ENCODE results near the gene TMCC1. TPM values are rescaled to one million over a fixed set of nuclear protein-coding genes. Genes with fewer than 3 reads are reported as not detected.

Gene TMCC1
- total RNA-seq, 2 experiments from 2014 or later: 33.3 to 33.8 TPM

- Mint-ChIP-seq H3K9me3 (no peaks in the 10 kb centered on the region), H3K36me3 (ENCODE audit: low read depth) (no peaks in the 10 kb centered on the region), H3K27me3 (no peaks in the 10 kb centered on the region), H3K4me3 (no peak overlapping the region), H3K4me1 (ENCODE audit: low read depth) (peaks cover 4% of the 10 kb centered on the region), H3K27ac (no peak overlapping the region)
- no peak overlapping the region for H3K27ac ChIP-seq (ENCODE audit: low read depth in 1 of 2, low read length in 2 of 2)
- ChIA-PET POLR2A (no interaction called here), CTCF (no interaction called here)
- intact Hi-C loops (cut with DNase I, micrococcal nuclease): no loop called here
- H3K36me3 ChIP-seq (ENCODE audit: insufficient read depth, low read length): no peaks in the 10 kb centered on the region
- no peaks in the 10 kb centered on the region for H3K9me3 ChIP-seq (ENCODE audit: control insufficient read depth in 1 of 2, insufficient read depth in 1 of 2, low read length in 2 of 2)
- ATAC-seq (ENCODE audit: poor library complexity): no peak
- no peak for DNase-seq
- no peaks in the 10 kb centered on the region for H3K27me3 ChIP-seq (ENCODE audit: control insufficient read depth in 1 of 2, insufficient read depth in 2 of 2, low read length in 2 of 2)
- no peak overlapping the region for H3K4me3 ChIP-seq (ENCODE audit: low read length)
- no peaks in the 10 kb centered on the region for H3K4me1 ChIP-seq (ENCODE audit: insufficient read depth, low read length)
- no peak for TF ChIP-seq CTCF (IDR thresholded peaks at IDR 0.05)
Measured at GRCh38 chr3:129722527-129722926, 171.0 kb downstream of the TMCC1 start.

- H3K27me3 Mint-ChIP-seq: no peaks in the 10 kb centered on the region
- no peaks in the 10 kb centered on the region for H3K9me3 ChIP-seq (ENCODE audit: control insufficient read depth in 1 of 2, insufficient read depth in 1 of 2, low read length in 2 of 2)
Measured at GRCh38 chr3:129718201-129718600, 175.3 kb downstream of the TMCC1 start.

GRCh38 chr3:129715854-129716253 is 177.7 kb downstream of the TMCC1 start:
- no peak for DNase-seq
- Mint-ChIP-seq H3K4me1 (ENCODE audit: low read depth) (peaks cover 6% of the 10 kb centered on the region), H3K36me3 (ENCODE audit: low read depth) (no peaks in the 10 kb centered on the region)

More at GRCh38 chr3:129718201-129718600, 175.3 kb downstream of the TMCC1 start:
- intact Hi-C loops (cut with DNase I, micrococcal nuclease): no loop called here
- CTCF ChIA-PET: no interaction called here
- Histone ChIP-seq H3K4me1 (ENCODE audit: insufficient read depth, low read length) (no peaks in the 10 kb centered on the region), H3K27me3 (ENCODE audit: control insufficient read depth in 1 of 2, insufficient read depth in 2 of 2, low read length in 2 of 2) (no peaks in the 10 kb centered on the region), H3K4me3 (ENCODE audit: low read length) (no peak overlapping the region), H3K36me3 (ENCODE audit: insufficient read depth, low read length) (no peaks in the 10 kb centered on the region), H3K27ac (ENCODE audit: low read depth in 1 of 2, low read length in 2 of 2) (no peak overlapping the region)
- peaks cover 10% of the 10 kb centered on the region for H3K4me1 Mint-ChIP-seq (ENCODE audit: low read depth)
- DNase-seq (no peak), ATAC-seq (ENCODE audit: poor library complexity) (no peak)
- no peaks in the 10 kb centered on the region for H3K9me3 Mint-ChIP-seq
- H3K27ac Mint-ChIP-seq: no peak overlapping the region
- POLR2A ChIA-PET: no interaction called here
- no peak for TF ChIP-seq CTCF (IDR thresholded peaks at IDR 0.05)
- no peak overlapping the region for H3K4me3 Mint-ChIP-seq
- H3K36me3 Mint-ChIP-seq (ENCODE audit: low read depth): no peaks in the 10 kb centered on the region

More at GRCh38 chr3:129715854-129716253, 177.7 kb downstream of the TMCC1 start:
- H3K4me1 ChIP-seq (ENCODE audit: insufficient read depth, low read length): no peaks in the 10 kb centered on the region
- ChIA-PET CTCF (interaction anchor here (0.7 kb wide), 1 partner anchor 16 kb away, joined by 4 read pairs; no protein-coding TSS in a partner anchor), POLR2A (no interaction called here)
- H3K27ac ChIP-seq (ENCODE audit: low read depth in 1 of 2, low read length in 2 of 2): no peak overlapping the region
- Mint-ChIP-seq H3K27me3 (no peaks in the 10 kb centered on the region), H3K27ac (no peak overlapping the region), H3K4me3 (no peak overlapping the region), H3K9me3 (no peaks in the 10 kb centered on the region)
- no peak overlapping the region for H3K4me3 ChIP-seq (ENCODE audit: low read length)
- H3K36me3 ChIP-seq (ENCODE audit: insufficient read depth, low read length): no peaks in the 10 kb centered on the region
- no peak for TF ChIP-seq CTCF (IDR thresholded peaks at IDR 0.05)
- no peaks in the 10 kb centered on the region for H3K9me3 ChIP-seq (ENCODE audit: control insufficient read depth in 1 of 2, insufficient read depth in 1 of 2, low read length in 2 of 2)
- intact Hi-C loops (cut with DNase I, micrococcal nuclease): no loop called here
- no peaks in the 10 kb centered on the region for H3K27me3 ChIP-seq (ENCODE audit: control insufficient read depth in 1 of 2, insufficient read depth in 2 of 2, low read length in 2 of 2)
- ATAC-seq (ENCODE audit: poor library complexity): no peak
